Measurements from ENCODE around the gene CDKN2C. TPM values are rescaled to one million over a fixed set of nuclear protein-coding genes. Genes with fewer than 3 reads are reported as not detected.

The CDKN2C gene
- total and polyA plus RNA-seq, 2 experiments from 2014 or later: 2.8 to 3.2 TPM

GRCh38 chr1:50989694-50990093, 19.6 kb downstream of the CDKN2C start:
- Histone ChIP-seq H3K9me3 (ENCODE audit: low read depth) (no peaks in the 10 kb centered on the region), H3K4me2 (no peak overlapping the region), H3K79me2 (no peaks in the 10 kb centered on the region), H3K4me3 (no peak overlapping the region), H3K27ac (no peak overlapping the region), H2AFZ (no peak overlapping the region), H3K4me1 (ENCODE audit: insufficient read depth) (no peaks in the 10 kb centered on the region), H3K36me3 (replicated peaks; ENCODE audit: insufficient read depth, low read depth) (no peaks in the 10 kb centered on the region), H3K9me2 (replicated peaks; ENCODE audit: insufficient read depth) (no peaks in the 10 kb centered on the region), H3K27me3 (peaks cover 22% of the 10 kb centered on the region), H4K20me1 (ENCODE audit: insufficient read depth, poor library complexity, severe bottlenecking) (no peaks in the 10 kb centered on the region)
- no peak for TF ChIP-seq EZH2phosphoT487 (IDR thresholded peaks at IDR 0.05; ENCODE audit: low read depth, severe bottlenecking, unreplicated experiment)
- no peak for TF ChIP-seq EZH2 (IDR thresholded peaks at IDR 0.05; ENCODE audit: borderline replicate concordance)
- no peak for TF ChIP-seq CTCF (IDR thresholded peaks at IDR 0.05; ENCODE audit: poor library complexity)
- 90% methylated on average over 2 of the region's 2 CpGs for WGBS (ENCODE audit: low lambda C conversion rate, missing lambda C conversion rate)
- no peak for DNase-seq (ENCODE audit: low spot score)

DNA sequence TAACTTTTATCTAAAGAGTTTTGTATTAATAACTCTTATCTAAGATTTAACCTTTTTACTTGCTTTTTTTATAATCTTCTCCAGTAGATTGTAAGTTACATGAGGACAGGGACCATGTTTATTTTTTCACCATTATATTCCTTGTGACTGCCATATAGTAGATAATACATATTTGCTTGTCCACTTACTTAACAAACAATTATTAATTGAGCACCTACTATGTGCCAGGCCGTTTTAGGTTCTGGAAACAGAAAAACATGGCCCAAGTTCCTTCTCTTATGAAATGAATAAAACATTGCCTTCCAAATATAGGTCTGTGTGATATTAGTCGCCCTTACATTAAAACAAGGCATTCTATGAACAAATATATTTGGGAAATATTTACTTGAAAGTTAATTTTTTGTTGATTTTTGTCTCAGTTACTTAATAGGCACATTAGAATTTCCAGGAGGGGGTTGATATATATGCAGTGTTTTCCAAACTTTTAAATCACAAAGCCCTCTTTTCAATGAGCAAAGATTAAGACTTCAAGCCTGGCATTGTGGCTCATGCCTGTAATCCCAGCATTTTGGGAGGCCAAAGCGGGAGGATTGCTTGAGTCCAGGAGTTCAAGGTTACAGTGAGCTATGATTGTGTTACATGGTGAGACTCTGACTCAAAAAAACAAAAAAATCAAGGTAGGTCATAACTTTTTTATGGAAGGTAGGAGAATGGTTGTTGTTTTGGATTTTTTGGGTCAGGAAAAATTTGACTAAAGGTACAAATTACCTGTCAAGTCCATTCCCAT, 22.7 kb downstream of the CDKN2C start:
- Histone ChIP-seq H2AFZ (no peak overlapping the region), H3K36me3 (replicated peaks; ENCODE audit: insufficient read depth, low read depth) (no peaks in the 10 kb centered on the region), H3K79me2 (no peaks in the 10 kb centered on the region), H3K9me2 (replicated peaks; ENCODE audit: insufficient read depth) (no peaks in the 10 kb centered on the region), H3K4me1 (ENCODE audit: insufficient read depth) (no peaks in the 10 kb centered on the region), H3K4me2 (no peak overlapping the region), H4K20me1 (ENCODE audit: insufficient read depth, poor library complexity, severe bottlenecking) (no peaks in the 10 kb centered on the region), H3K4me3 (no peak overlapping the region), H3K27me3 (peaks cover 7% of the 10 kb centered on the region), H3K9me3 (ENCODE audit: low read depth) (no peaks in the 10 kb centered on the region), H3K27ac (no peak overlapping the region)
- no peak for DNase-seq (ENCODE audit: low spot score)
- no peak for TF ChIP-seq CTCF (IDR thresholded peaks at IDR 0.05; ENCODE audit: poor library complexity)
- no peak for TF ChIP-seq EZH2 (IDR thresholded peaks at IDR 0.05; ENCODE audit: borderline replicate concordance)
- no peak for TF ChIP-seq EZH2phosphoT487 (IDR thresholded peaks at IDR 0.05; ENCODE audit: low read depth, severe bottlenecking, unreplicated experiment)
- WGBS (ENCODE audit: low lambda C conversion rate, missing lambda C conversion rate): 80% methylated on average over 3 of the region's 3 CpGs

- Histone ChIP-seq H3K79me2 (no peaks in the 10 kb centered on the region), H3K27ac (no peak overlapping the region), H3K27me3 (peaks cover 7% of the 10 kb centered on the region), H2AFZ (no peak overlapping the region), H3K4me1 (ENCODE audit: insufficient read depth) (no peaks in the 10 kb centered on the region), H3K4me3 (no peak overlapping the region), H3K4me2 (no peak overlapping the region), H4K20me1 (ENCODE audit: insufficient read depth, poor library complexity, severe bottlenecking) (no peaks in the 10 kb centered on the region), H3K36me3 (replicated peaks; ENCODE audit: insufficient read depth, low read depth) (no peaks in the 10 kb centered on the region), H3K9me2 (replicated peaks; ENCODE audit: insufficient read depth) (no peaks in the 10 kb centered on the region), H3K9me3 (ENCODE audit: low read depth) (no peaks in the 10 kb centered on the region)
- WGBS (ENCODE audit: low lambda C conversion rate, missing lambda C conversion rate): 86% methylated on average over 3 of the region's 3 CpGs
- no peak for DNase-seq (ENCODE audit: low spot score)
- TF ChIP-seq CTCF (IDR thresholded peaks at IDR 0.05; ENCODE audit: poor library complexity): no peak
- TF ChIP-seq EZH2 (IDR thresholded peaks at IDR 0.05; ENCODE audit: borderline replicate concordance): no peak
- no peak for TF ChIP-seq EZH2phosphoT487 (IDR thresholded peaks at IDR 0.05; ENCODE audit: low read depth, severe bottlenecking, unreplicated experiment)
These were observed 23.6 kb downstream of the CDKN2C start for GRCh38 chr1:50993645-50994044.
